ENCODE results near the gene PCCA.

The PCCA gene

DNA sequence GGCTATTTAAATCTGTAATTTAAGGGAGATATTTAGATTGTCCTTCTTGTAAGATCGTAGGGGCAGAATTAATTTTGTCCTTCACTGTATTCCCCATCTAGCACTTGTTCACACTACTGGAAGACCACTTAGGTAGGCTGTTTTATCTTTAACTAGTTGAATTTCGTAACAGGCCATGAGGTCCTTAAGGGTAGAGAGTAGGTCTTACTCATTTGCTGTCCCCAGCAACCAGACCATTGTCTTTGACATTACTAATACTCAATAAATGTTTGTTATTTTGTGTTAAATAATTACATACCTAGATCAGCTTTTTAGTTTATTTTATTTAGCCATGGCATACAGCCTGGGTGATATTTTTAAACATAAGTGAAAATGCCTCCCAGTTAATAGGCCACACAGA, 177.1 kb downstream of the PCCA start:
- Histone ChIP-seq H3K27me3 (ENCODE audit: insufficient read depth, low read length, poor library complexity) (no peaks in the 10 kb centered on the region), H3K4me2 (ENCODE audit: insufficient read depth, low read length) (no peak overlapping the region), H3K9me3 (ENCODE audit: insufficient read depth, low read length, severe bottlenecking) (no peaks in the 10 kb centered on the region), H4K20me1 (ENCODE audit: insufficient read depth, low read length) (no peaks in the 10 kb centered on the region), H3K27ac (ENCODE audit: low read length) (no peak overlapping the region), H2AFZ (ENCODE audit: low read depth, low read length) (no peak overlapping the region), H3K4me3 (ENCODE audit: low read depth in 1 of 2, low read length in 2 of 2) (no peak overlapping the region), H3K9ac (ENCODE audit: low read depth, low read length) (no peak overlapping the region), H3K79me2 (ENCODE audit: insufficient read depth, low read length) (no peaks in the 10 kb centered on the region), H3K4me1 (ENCODE audit: insufficient read depth, low read length) (no peaks in the 10 kb centered on the region), H3K36me3 (ENCODE audit: insufficient read depth, low read length) (peaks cover 5% of the 10 kb centered on the region; the same call in 1 of the 2 replicates)
- no peak for ATAC-seq (ENCODE audit: insufficient read depth, low read depth)
- TF ChIP-seq EZH2 (IDR thresholded peaks at IDR 0.05; ENCODE audit: borderline replicate concordance, low read depth, low read length, severe bottlenecking) = no peak
- TF ChIP-seq, protein P1, sequence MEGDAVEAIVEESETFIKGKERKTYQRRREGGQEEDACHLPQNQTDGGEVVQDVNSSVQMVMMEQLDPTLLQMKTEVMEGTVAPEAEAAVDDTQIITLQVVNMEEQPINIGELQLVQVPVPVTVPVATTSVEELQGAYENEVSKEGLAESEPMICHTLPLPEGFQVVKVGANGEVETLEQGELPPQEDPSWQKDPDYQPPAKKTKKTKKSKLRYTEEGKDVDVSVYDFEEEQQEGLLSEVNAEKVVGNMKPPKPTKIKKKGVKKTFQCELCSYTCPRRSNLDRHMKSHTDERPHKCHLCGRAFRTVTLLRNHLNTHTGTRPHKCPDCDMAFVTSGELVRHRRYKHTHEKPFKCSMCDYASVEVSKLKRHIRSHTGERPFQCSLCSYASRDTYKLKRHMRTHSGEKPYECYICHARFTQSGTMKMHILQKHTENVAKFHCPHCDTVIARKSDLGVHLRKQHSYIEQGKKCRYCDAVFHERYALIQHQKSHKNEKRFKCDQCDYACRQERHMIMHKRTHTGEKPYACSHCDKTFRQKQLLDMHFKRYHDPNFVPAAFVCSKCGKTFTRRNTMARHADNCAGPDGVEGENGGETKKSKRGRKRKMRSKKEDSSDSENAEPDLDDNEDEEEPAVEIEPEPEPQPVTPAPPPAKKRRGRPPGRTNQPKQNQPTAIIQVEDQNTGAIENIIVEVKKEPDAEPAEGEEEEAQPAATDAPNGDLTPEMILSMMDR (IDR thresholded peaks at IDR 0.05; ENCODE audit: borderline replicate concordance, extremely low read depth, low read length, poor library complexity, severe bottlenecking) = no peak
- no peak for DNase-seq

DNA sequence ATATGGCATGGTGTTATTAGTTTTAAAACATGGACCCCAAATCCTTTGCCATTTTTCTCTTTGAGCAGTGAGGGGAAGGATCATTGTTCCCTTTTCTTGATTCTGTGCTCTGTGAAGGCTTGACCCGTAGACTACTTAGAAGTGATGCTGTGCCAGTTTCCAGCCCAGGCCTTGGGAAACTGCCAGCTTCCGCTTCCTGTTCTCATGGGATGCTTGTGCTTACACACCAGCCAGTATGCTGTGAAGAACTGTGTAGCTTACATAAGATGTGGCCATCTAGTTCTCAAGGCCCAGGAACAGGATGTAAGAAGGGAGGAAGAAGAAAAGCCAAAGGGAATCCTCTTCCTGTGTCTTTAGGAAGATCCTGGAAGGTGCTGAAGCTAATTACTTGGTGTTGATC, 180.9 kb downstream of the PCCA start:
- no peak overlapping the region for H3K9ac ChIP-seq (ENCODE audit: low read depth, low read length)
- TF ChIP-seq, protein P1 (IDR thresholded peaks at IDR 0.05; ENCODE audit: borderline replicate concordance, extremely low read depth, low read length, poor library complexity, severe bottlenecking) = no peak
- no peak for TF ChIP-seq EZH2 (IDR thresholded peaks at IDR 0.05; ENCODE audit: borderline replicate concordance, low read depth, low read length, severe bottlenecking)

DNA sequence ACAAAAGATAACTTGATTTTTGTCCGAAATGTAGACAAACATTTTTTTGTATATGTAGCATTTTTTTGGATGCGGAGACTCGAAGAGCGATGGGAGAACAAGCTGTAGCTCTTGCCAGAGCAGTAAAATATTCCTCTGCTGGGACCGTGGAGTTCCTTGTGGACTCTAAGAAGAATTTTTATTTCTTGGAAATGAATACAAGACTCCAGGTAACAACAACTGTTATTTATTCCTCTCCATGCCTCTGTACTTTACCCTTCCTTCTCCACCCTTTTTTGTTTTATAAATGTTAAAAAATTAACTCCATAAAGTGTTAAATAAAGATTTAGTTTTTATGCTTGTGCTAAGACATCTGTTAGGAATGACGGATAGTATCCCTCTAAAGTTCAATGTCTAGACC, 184.2 kb downstream of the PCCA start:
- no peak overlapping the region for H2AFZ ChIP-seq (ENCODE audit: low read depth, low read length)
- no peak overlapping the region for H3K4me2 ChIP-seq (ENCODE audit: insufficient read depth, low read length)

More for the DNA sequence above, 180.9 kb downstream of the PCCA start:
- H3K4me3 ChIP-seq (ENCODE audit: low read depth in 1 of 2, low read length in 2 of 2) = no peak overlapping the region
- no peak for DNase-seq
- H3K27ac ChIP-seq (ENCODE audit: low read length) = no peak overlapping the region
- ATAC-seq (ENCODE audit: insufficient read depth, low read depth) = no peak
- no peaks in the 10 kb centered on the region for H3K9me3 ChIP-seq (ENCODE audit: insufficient read depth, low read length, severe bottlenecking)
- peaks cover 5% of the 10 kb centered on the region; the same call in 1 of the 2 replicates for H3K36me3 ChIP-seq (ENCODE audit: insufficient read depth, low read length)
- H3K4me2 ChIP-seq (ENCODE audit: insufficient read depth, low read length) = no peak overlapping the region
- H2AFZ ChIP-seq (ENCODE audit: low read depth, low read length) = no peak overlapping the region
- H3K4me1 ChIP-seq (ENCODE audit: insufficient read depth, low read length) = no peaks in the 10 kb centered on the region
- H3K27me3 ChIP-seq (ENCODE audit: insufficient read depth, low read length, poor library complexity) = no peaks in the 10 kb centered on the region
- no peaks in the 10 kb centered on the region for H3K79me2 ChIP-seq (ENCODE audit: insufficient read depth, low read length)
- no peaks in the 10 kb centered on the region for H4K20me1 ChIP-seq (ENCODE audit: insufficient read depth, low read length)

More for the DNA sequence above, 184.2 kb downstream of the PCCA start:
- TF ChIP-seq EZH2 (IDR thresholded peaks at IDR 0.05; ENCODE audit: borderline replicate concordance, low read depth, low read length, severe bottlenecking) = no peak
- TF ChIP-seq, protein P1 (IDR thresholded peaks at IDR 0.05; ENCODE audit: borderline replicate concordance, extremely low read depth, low read length, poor library complexity, severe bottlenecking) = no peak
- ATAC-seq (ENCODE audit: insufficient read depth, low read depth) (no peak), DNase-seq (no peak)
- H3K4me3 ChIP-seq (ENCODE audit: low read depth in 1 of 2, low read length in 2 of 2) = no peak overlapping the region
- H3K9ac ChIP-seq (ENCODE audit: low read depth, low read length) = no peak overlapping the region
- no peaks in the 10 kb centered on the region for H3K27me3 ChIP-seq (ENCODE audit: insufficient read depth, low read length, poor library complexity)
- peaks cover 5% of the 10 kb centered on the region; the same call in 1 of the 2 replicates for H3K36me3 ChIP-seq (ENCODE audit: insufficient read depth, low read length)
- H4K20me1 ChIP-seq (ENCODE audit: insufficient read depth, low read length) = no peaks in the 10 kb centered on the region
- no peaks in the 10 kb centered on the region for H3K9me3 ChIP-seq (ENCODE audit: insufficient read depth, low read length, severe bottlenecking)
- H3K4me1 ChIP-seq (ENCODE audit: insufficient read depth, low read length) = no peaks in the 10 kb centered on the region
- no peaks in the 10 kb centered on the region for H3K79me2 ChIP-seq (ENCODE audit: insufficient read depth, low read length)
- no peak overlapping the region for H3K27ac ChIP-seq (ENCODE audit: low read length)

All from DND-41 (cell line).